GM19351 (cell line): ENCODE results near the gene DEFB115.
"Not testable (repeated sequence)": the region's sequence is repeated elsewhere in the genome, so short reads cannot be mapped to it uniquely, and the experiment has no call there.

Experiments
- ATAC-seq: cut with Tn5 transposase; IDR thresholded peaks from one replicate; pipeline ENCODE4 v1.9.1; 2021; ENCODE audit warnings: mild to moderate bottlenecking, moderate library complexity; ENCODE audit not compliant: unreplicated experiment

The DEFB115 gene

GRCh38 chr20:31257364-31257763, at the start of gene DEFB115:
TSS of gene DEFB115 (plus strand) at chr20:31257664. CDS start at chr20:31257664, 0 bp downstream.
- ATAC-seq = no peak

- no peak for ATAC-seq
Measured at GRCh38 chr20:31236953-31237352, 20.5 kb upstream of the DEFB115 start.

GRCh38 chr20:31237763-31238162, 19.7 kb upstream of the DEFB115 start:
- ATAC-seq = no peak

GRCh38 chr20:31239139-31239538, 18.3 kb upstream of the DEFB115 start:
- no peak for ATAC-seq

- no peak for ATAC-seq
Measured at GRCh38 chr20:31256959-31257358, 505 bp upstream of the DEFB115 start.

- no peak for ATAC-seq
Measured at GRCh38 chr20:31260326-31260932, 3.0 kb downstream of the DEFB115 start.

- no peak for ATAC-seq
Measured at GRCh38 chr20:31274441-31274840, 17.0 kb downstream of the DEFB115 start.

GRCh38 chr20:31278178-31278577, 20.7 kb downstream of the DEFB115 start:
- ATAC-seq = no peak

- not testable (repeated sequence) for ATAC-seq
Measured at GRCh38 chr20:31284964-31285363, 27.5 kb downstream of the DEFB115 start.

- ATAC-seq = no peak
Measured at GRCh38 chr20:31308535-31309162, 51.2 kb downstream of the DEFB115 start, which contains the start of gene DEFB116. TSS of gene DEFB116 (minus strand) at chr20:31308585. CDS start at chr20:31308585, 0 bp downstream.
